Suprapubic skin (tissue), 2 donors: ENCODE measurements around the gene RUFY4.

Experiments used
- EP300 ChIP-seq: sonication (generic); formaldehyde crosslinking; IDR thresholded peaks from one replicate; pipeline ENCODE4 v1.6.1; 2017; ENCODE audit warnings: antibody characterized with exemption
- POLR2A ChIP-seq, 2 donors: fragments of 450-650 bp; IDR thresholded peaks; one replicate each; pipeline ENCODE4 v1.6.1; 2017; ENCODE audit warnings: antibody characterized with exemption in 2 of 2, mild to moderate bottlenecking in 2 of 2, moderate library complexity in 2 of 2

- TF ChIP-seq POLR2A (IDR thresholded peaks at IDR 0.05) (no peak), EP300 (no peak)
Measured at GRCh38 chr2:218026244-218026643, 42.8 kb upstream of the RUFY4 start.
